OCI-LY7 (cell line): ENCODE results near the gene ANKRD17.

ENCODE experiments used
- CTCF ChIP-seq: fragments of 200-600 bp; sonication (generic); conservative IDR thresholded peaks from 2 replicates; pipeline ENCODE4 v1.5.1; 2014; ENCODE audit warnings: mild to moderate bottlenecking, antibody characterized with exemption, low read length, moderate library complexity, mixed read lengths
- EZH2phosphoT487 ChIP-seq: fragments of 200-600 bp; sonication (generic); IDR thresholded peaks from 2 replicates; pipeline ENCODE4 v1.6.1; 2018; ENCODE audit warnings: low read depth, borderline replicate concordance, mild to moderate bottlenecking, mixed run types, antibody characterized with exemption, low read length, moderate library complexity, mixed read lengths

GRCh38 chr4:73156394-73156793 is 102.2 kb downstream of the ANKRD17 start:
- TF ChIP-seq CTCF (no peak), EZH2phosphoT487 (no peak)
